HUES6 (cell line): ENCODE results near the gene IGF2BP2.
A peak's percentile ranks its signal among the peaks of the same experiment; 100 is the strongest.

Experiments used
- H3K27ac ChIP-seq: 2 replicates; pipeline ENCODE4 v1.7.0; 2013; ENCODE audit warnings: low read depth, mild to moderate bottlenecking, low read length, inconsistent platforms
- H3K27me3 ChIP-seq: 2 replicates; pipeline ENCODE4 v1.6.1; 2013; ENCODE audit warnings: low read length; ENCODE audit not compliant: control insufficient read depth, insufficient read depth
- H3K36me3 ChIP-seq: 2 replicates; pipeline ENCODE4 v1.6.1; 2013; ENCODE audit warnings: low read length; ENCODE audit not compliant: control insufficient read depth, insufficient read depth
- H3K4me1 ChIP-seq: 2 replicates; pipeline ENCODE4 v1.6.1; 2013; ENCODE audit warnings: low read length; ENCODE audit not compliant: control insufficient read depth, insufficient read depth
- H3K4me3 ChIP-seq: 2 replicates; pipeline ENCODE4 v1.5.1; 2013; ENCODE audit warnings: low read depth, low read length
- H3K9ac ChIP-seq: one replicate; pipeline ENCODE4 v1.6.1; 2013; ENCODE audit warnings: mild to moderate bottlenecking, low read length
- H3K9me3 ChIP-seq: 2 replicates; pipeline ENCODE4 v1.6.1; 2013; ENCODE audit warnings: low read depth, low read length; ENCODE audit not compliant: control insufficient read depth, insufficient read depth

The IGF2BP2 gene

GRCh38 chr3:185763347-185764005 lies 61.4 kb downstream of the IGF2BP2 start:
- Histone ChIP-seq H3K9me3 (no peaks in the 10 kb centered on the region), H3K27ac (no peak overlapping the region), H3K4me1 (peaks cover 60% of the 10 kb centered on the region), H3K36me3 (peaks cover 7% of the 10 kb centered on the region; the same call in 1 of the 2 replicates), H3K27me3 (no peaks in the 10 kb centered on the region), H3K4me3 (no peak overlapping the region), H3K9ac (no peak overlapping the region)

- H3K27me3 ChIP-seq = no peaks in the 10 kb centered on the region
- peaks cover 33% of the 10 kb centered on the region for H3K36me3 ChIP-seq
- no peak overlapping the region for H3K4me3 ChIP-seq
- H3K4me1 ChIP-seq = peaks cover 45% of the 10 kb centered on the region
- H3K9me3 ChIP-seq = peaks cover 23% of the 10 kb centered on the region
- H3K9ac ChIP-seq = no peak overlapping the region
- no peak overlapping the region for H3K27ac ChIP-seq
These were observed 64.3 kb downstream of the IGF2BP2 start for GRCh38 chr3:185760550-185760949.

- Histone ChIP-seq H3K36me3 (peaks cover 38% of the 10 kb centered on the region), H3K4me3 (no peak overlapping the region), H3K9me3 (peaks cover 28% of the 10 kb centered on the region), H3K9ac (no peak overlapping the region), H3K27me3 (no peaks in the 10 kb centered on the region), H3K4me1 (peaks cover 41% of the 10 kb centered on the region), H3K27ac (no peak overlapping the region)
These were observed 64.8 kb downstream of the IGF2BP2 start for GRCh38 chr3:185760088-185760487.

- Histone ChIP-seq H3K4me1 (peaks cover 38% of the 10 kb centered on the region), H3K27me3 (no peaks in the 10 kb centered on the region), H3K36me3 (peaks cover 39% of the 10 kb centered on the region), H3K9me3 (peaks cover 31% of the 10 kb centered on the region), H3K27ac (no peak overlapping the region), H3K4me3 (no peak overlapping the region), H3K9ac (no peak overlapping the region)
These were observed 65.3 kb downstream of the IGF2BP2 start for GRCh38 chr3:185759512-185759911.

- Histone ChIP-seq H3K9ac (no peak overlapping the region), H3K27ac (no peak overlapping the region), H3K4me1 (peaks cover 41% of the 10 kb centered on the region), H3K27me3 (no peaks in the 10 kb centered on the region), H3K36me3 (peaks cover 39% of the 10 kb centered on the region), H3K4me3 (no peak overlapping the region), H3K9me3 (peaks cover 36% of the 10 kb centered on the region)
These were observed 65.9 kb downstream of the IGF2BP2 start for GRCh38 chr3:185758912-185759311.

GRCh38 chr3:185757176-185757575 lies 67.7 kb downstream of the IGF2BP2 start:
- no peak overlapping the region for H3K9ac ChIP-seq
- peaks cover 37% of the 10 kb centered on the region for H3K4me1 ChIP-seq
- H3K27ac ChIP-seq = no peak overlapping the region
- no peak overlapping the region for H3K4me3 ChIP-seq
- H3K27me3 ChIP-seq = no peaks in the 10 kb centered on the region
- H3K36me3 ChIP-seq = peaks cover 49% of the 10 kb centered on the region
- H3K9me3 ChIP-seq = peaks cover 36% of the 10 kb centered on the region

GRCh38 chr3:185756477-185756876 lies 68.4 kb downstream of the IGF2BP2 start:
- H3K27me3 ChIP-seq = no peaks in the 10 kb centered on the region
- no peak overlapping the region for H3K9ac ChIP-seq
- no peak overlapping the region for H3K27ac ChIP-seq
- peaks cover 49% of the 10 kb centered on the region for H3K36me3 ChIP-seq
- no peak overlapping the region for H3K4me3 ChIP-seq
- H3K9me3 ChIP-seq = peaks cover 36% of the 10 kb centered on the region
- H3K4me1 ChIP-seq = peaks cover 34% of the 10 kb centered on the region

GRCh38 chr3:185754920-185755319 lies 69.9 kb downstream of the IGF2BP2 start:
- Histone ChIP-seq H3K27me3 (no peaks in the 10 kb centered on the region), H3K27ac (peak overlapping the region; percentile 2; the same call in 1 of the 2 replicates), H3K9ac (no peak overlapping the region), H3K36me3 (peaks cover 49% of the 10 kb centered on the region), H3K4me1 (peaks cover 28% of the 10 kb centered on the region), H3K4me3 (peak overlapping the region; percentile 10; the same call in 1 of the 2 replicates), H3K9me3 (peaks cover 36% of the 10 kb centered on the region)

GRCh38 chr3:185753354-185753753 lies 71.5 kb downstream of the IGF2BP2 start:
- no peak overlapping the region for H3K27ac ChIP-seq
- H3K9ac ChIP-seq = no peak overlapping the region
- H3K9me3 ChIP-seq = peaks cover 36% of the 10 kb centered on the region
- no peaks in the 10 kb centered on the region for H3K27me3 ChIP-seq
- peaks cover 44% of the 10 kb centered on the region for H3K36me3 ChIP-seq
- no peak overlapping the region for H3K4me3 ChIP-seq
- peaks cover 24% of the 10 kb centered on the region for H3K4me1 ChIP-seq

- peaks cover 21% of the 10 kb centered on the region for H3K36me3 ChIP-seq
- peaks cover 39% of the 10 kb centered on the region for H3K4me1 ChIP-seq
- no peaks in the 10 kb centered on the region for H3K27me3 ChIP-seq
- H3K9me3 ChIP-seq = peaks cover 14% of the 10 kb centered on the region
- H3K4me3 ChIP-seq = no peak overlapping the region
- H3K27ac ChIP-seq = no peak overlapping the region
- no peak overlapping the region for H3K9ac ChIP-seq
These were observed 74.1 kb downstream of the IGF2BP2 start for GRCh38 chr3:185750702-185751101.

GRCh38 chr3:185750015-185750414 lies 74.8 kb downstream of the IGF2BP2 start:
- Histone ChIP-seq H3K4me1 (peaks cover 46% of the 10 kb centered on the region), H3K36me3 (peaks cover 14% of the 10 kb centered on the region), H3K9ac (no peak overlapping the region), H3K4me3 (no peak overlapping the region), H3K27ac (no peak overlapping the region), H3K27me3 (no peaks in the 10 kb centered on the region), H3K9me3 (peaks cover 7% of the 10 kb centered on the region)
